HUES6 (cell line): ENCODE data around the gene UBE2QL1.

Experiments used
- H3K27ac ChIP-seq: 2 replicates; pipeline ENCODE4 v1.7.0; 2013; ENCODE audit warnings: low read depth, mild to moderate bottlenecking, low read length, inconsistent platforms
- H3K27me3 ChIP-seq: 2 replicates; pipeline ENCODE4 v1.6.1; 2013; ENCODE audit warnings: low read length; ENCODE audit not compliant: control insufficient read depth, insufficient read depth
- H3K36me3 ChIP-seq: 2 replicates; pipeline ENCODE4 v1.6.1; 2013; ENCODE audit warnings: low read length; ENCODE audit not compliant: control insufficient read depth, insufficient read depth
- H3K4me1 ChIP-seq: 2 replicates; pipeline ENCODE4 v1.6.1; 2013; ENCODE audit warnings: low read length; ENCODE audit not compliant: control insufficient read depth, insufficient read depth
- H3K4me3 ChIP-seq: 2 replicates; pipeline ENCODE4 v1.5.1; 2013; ENCODE audit warnings: low read depth, low read length
- H3K9ac ChIP-seq: one replicate; pipeline ENCODE4 v1.6.1; 2013; ENCODE audit warnings: mild to moderate bottlenecking, low read length
- H3K9me3 ChIP-seq: 2 replicates; pipeline ENCODE4 v1.6.1; 2013; ENCODE audit warnings: low read depth, low read length; ENCODE audit not compliant: control insufficient read depth, insufficient read depth

Gene UBE2QL1

GRCh38 chr5:6448622-6449464 is at the start of gene UBE2QL1:
Gene UBE2QL1 (plus strand): TSS chr5:6448859. CDS start chr5:6448894, 35 bp downstream.
- Histone ChIP-seq H3K36me3 (no peaks in the 10 kb centered on the region), H3K27me3 (peaks cover 75% of the 10 kb centered on the region), H3K27ac (no peak within 1 kb of the TSS), H3K9ac (no peak within 1 kb of the TSS), H3K4me1 (0 out of 2 replicates have a peak, but pooled peaks cover 7% of the 10 kb centered on the region), H3K9me3 (no peaks in the 10 kb centered on the region), H3K4me3 (peak within 1 kb of the TSS; percentile 74)

GRCh38 chr5:6399980-6400910 is 48.4 kb upstream of the UBE2QL1 start:
- Histone ChIP-seq H3K4me3 (no peak overlapping the region), H3K27me3 (peaks cover 8% of the 10 kb centered on the region), H3K9ac (no peak overlapping the region), H3K4me1 (no peaks in the 10 kb centered on the region), H3K36me3 (no peaks in the 10 kb centered on the region), H3K27ac (no peak overlapping the region), H3K9me3 (no peaks in the 10 kb centered on the region)

GRCh38 chr5:6401410-6401809 is 47.2 kb upstream of the UBE2QL1 start:
- no peaks in the 10 kb centered on the region for H3K4me1 ChIP-seq
- no peak overlapping the region for H3K27ac ChIP-seq
- peaks cover 8% of the 10 kb centered on the region for H3K27me3 ChIP-seq
- no peaks in the 10 kb centered on the region for H3K36me3 ChIP-seq
- H3K4me3 ChIP-seq: no peak overlapping the region
- H3K9ac ChIP-seq: no peak overlapping the region
- no peaks in the 10 kb centered on the region for H3K9me3 ChIP-seq

- Histone ChIP-seq H3K9ac (no peak overlapping the region), H3K27ac (no peak overlapping the region), H3K9me3 (no peaks in the 10 kb centered on the region), H3K4me1 (no peaks in the 10 kb centered on the region; the same call in 1 of the 2 replicates), H3K27me3 (peaks cover 8% of the 10 kb centered on the region), H3K36me3 (no peaks in the 10 kb centered on the region), H3K4me3 (no peak overlapping the region)
Measured at GRCh38 chr5:6402939-6403338, 45.7 kb upstream of the UBE2QL1 start.

- Histone ChIP-seq H3K4me3 (no peak overlapping the region), H3K27me3 (peaks cover 8% of the 10 kb centered on the region), H3K9ac (no peak overlapping the region), H3K4me1 (no peaks in the 10 kb centered on the region; the same call in 1 of the 2 replicates), H3K27ac (no peak overlapping the region), H3K36me3 (no peaks in the 10 kb centered on the region), H3K9me3 (no peaks in the 10 kb centered on the region)
Measured at GRCh38 chr5:6403416-6403815, 45.2 kb upstream of the UBE2QL1 start.

GRCh38 chr5:6404129-6404528 is 44.5 kb upstream of the UBE2QL1 start:
- H3K27me3 ChIP-seq: peaks cover 8% of the 10 kb centered on the region
- no peak overlapping the region for H3K4me3 ChIP-seq
- no peak overlapping the region for H3K27ac ChIP-seq
- no peaks in the 10 kb centered on the region; the same call in 1 of the 2 replicates for H3K4me1 ChIP-seq
- H3K36me3 ChIP-seq: no peaks in the 10 kb centered on the region
- H3K9me3 ChIP-seq: no peaks in the 10 kb centered on the region
- H3K9ac ChIP-seq: no peak overlapping the region

GRCh38 chr5:6405591-6405990 is 43.1 kb upstream of the UBE2QL1 start:
- Histone ChIP-seq H3K27me3 (peaks cover 7% of the 10 kb centered on the region), H3K27ac (no peak overlapping the region), H3K9ac (no peak overlapping the region), H3K9me3 (no peaks in the 10 kb centered on the region), H3K36me3 (no peaks in the 10 kb centered on the region), H3K4me1 (no peaks in the 10 kb centered on the region; the same call in 1 of the 2 replicates), H3K4me3 (no peak overlapping the region)

GRCh38 chr5:6407558-6408259 is 41.0 kb upstream of the UBE2QL1 start:
- no peaks in the 10 kb centered on the region; the same call in 1 of the 2 replicates for H3K4me1 ChIP-seq
- no peak overlapping the region for H3K4me3 ChIP-seq
- no peaks in the 10 kb centered on the region for H3K9me3 ChIP-seq
- peaks cover 3% of the 10 kb centered on the region for H3K27me3 ChIP-seq
- H3K9ac ChIP-seq: no peak overlapping the region
- no peaks in the 10 kb centered on the region for H3K36me3 ChIP-seq
- H3K27ac ChIP-seq: no peak overlapping the region

- Histone ChIP-seq H3K4me3 (no peak overlapping the region), H3K9me3 (no peaks in the 10 kb centered on the region), H3K27me3 (peaks cover 3% of the 10 kb centered on the region), H3K27ac (no peak overlapping the region), H3K4me1 (no peaks in the 10 kb centered on the region; the same call in 1 of the 2 replicates), H3K9ac (no peak overlapping the region), H3K36me3 (no peaks in the 10 kb centered on the region)
Measured at GRCh38 chr5:6408260-6408596, 40.4 kb upstream of the UBE2QL1 start.

GRCh38 chr5:6408627-6409446 is 39.8 kb upstream of the UBE2QL1 start:
- H3K27me3 ChIP-seq: no peaks in the 10 kb centered on the region; the same call in 1 of the 2 replicates
- H3K4me3 ChIP-seq: no peak overlapping the region
- no peak overlapping the region for H3K27ac ChIP-seq
- no peaks in the 10 kb centered on the region for H3K9me3 ChIP-seq
- no peaks in the 10 kb centered on the region for H3K36me3 ChIP-seq
- no peaks in the 10 kb centered on the region; the same call in 1 of the 2 replicates for H3K4me1 ChIP-seq
- H3K9ac ChIP-seq: no peak overlapping the region
